ENCODE results near the gene ANO3.

DNA sequence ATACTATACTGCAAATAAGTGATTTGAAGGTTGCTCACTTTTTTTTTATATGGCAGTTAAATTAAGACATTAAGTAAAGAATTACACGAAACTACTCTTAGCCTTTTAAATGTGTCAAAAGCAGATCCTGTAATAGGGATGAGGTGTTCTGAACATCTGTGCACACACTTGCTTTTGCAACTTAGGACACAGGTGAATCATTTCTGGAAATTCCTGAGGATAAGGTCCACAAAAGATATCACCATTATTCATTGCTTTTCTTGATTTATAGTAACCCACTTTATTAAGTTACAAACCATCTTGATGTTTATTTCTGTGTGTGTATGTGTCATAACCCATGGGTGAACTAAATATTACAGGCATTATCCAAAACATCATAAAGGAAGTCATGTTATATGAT lies 334.0 kb downstream of the ANO3 start:
- TF ChIP-seq, protein P1, sequence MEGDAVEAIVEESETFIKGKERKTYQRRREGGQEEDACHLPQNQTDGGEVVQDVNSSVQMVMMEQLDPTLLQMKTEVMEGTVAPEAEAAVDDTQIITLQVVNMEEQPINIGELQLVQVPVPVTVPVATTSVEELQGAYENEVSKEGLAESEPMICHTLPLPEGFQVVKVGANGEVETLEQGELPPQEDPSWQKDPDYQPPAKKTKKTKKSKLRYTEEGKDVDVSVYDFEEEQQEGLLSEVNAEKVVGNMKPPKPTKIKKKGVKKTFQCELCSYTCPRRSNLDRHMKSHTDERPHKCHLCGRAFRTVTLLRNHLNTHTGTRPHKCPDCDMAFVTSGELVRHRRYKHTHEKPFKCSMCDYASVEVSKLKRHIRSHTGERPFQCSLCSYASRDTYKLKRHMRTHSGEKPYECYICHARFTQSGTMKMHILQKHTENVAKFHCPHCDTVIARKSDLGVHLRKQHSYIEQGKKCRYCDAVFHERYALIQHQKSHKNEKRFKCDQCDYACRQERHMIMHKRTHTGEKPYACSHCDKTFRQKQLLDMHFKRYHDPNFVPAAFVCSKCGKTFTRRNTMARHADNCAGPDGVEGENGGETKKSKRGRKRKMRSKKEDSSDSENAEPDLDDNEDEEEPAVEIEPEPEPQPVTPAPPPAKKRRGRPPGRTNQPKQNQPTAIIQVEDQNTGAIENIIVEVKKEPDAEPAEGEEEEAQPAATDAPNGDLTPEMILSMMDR (IDR thresholded peaks at IDR 0.05; ENCODE audit: low read depth, low read length, missing input control) = no peak
- TF ChIP-seq NR2F2 (IDR thresholded peaks at IDR 0.05) = no peak
- TF ChIP-seq MAX (IDR thresholded peaks at IDR 0.05) = no peak
- no peak for TF ChIP-seq FOXA1 (IDR thresholded peaks at IDR 0.05)
- TF ChIP-seq, protein P2, sequence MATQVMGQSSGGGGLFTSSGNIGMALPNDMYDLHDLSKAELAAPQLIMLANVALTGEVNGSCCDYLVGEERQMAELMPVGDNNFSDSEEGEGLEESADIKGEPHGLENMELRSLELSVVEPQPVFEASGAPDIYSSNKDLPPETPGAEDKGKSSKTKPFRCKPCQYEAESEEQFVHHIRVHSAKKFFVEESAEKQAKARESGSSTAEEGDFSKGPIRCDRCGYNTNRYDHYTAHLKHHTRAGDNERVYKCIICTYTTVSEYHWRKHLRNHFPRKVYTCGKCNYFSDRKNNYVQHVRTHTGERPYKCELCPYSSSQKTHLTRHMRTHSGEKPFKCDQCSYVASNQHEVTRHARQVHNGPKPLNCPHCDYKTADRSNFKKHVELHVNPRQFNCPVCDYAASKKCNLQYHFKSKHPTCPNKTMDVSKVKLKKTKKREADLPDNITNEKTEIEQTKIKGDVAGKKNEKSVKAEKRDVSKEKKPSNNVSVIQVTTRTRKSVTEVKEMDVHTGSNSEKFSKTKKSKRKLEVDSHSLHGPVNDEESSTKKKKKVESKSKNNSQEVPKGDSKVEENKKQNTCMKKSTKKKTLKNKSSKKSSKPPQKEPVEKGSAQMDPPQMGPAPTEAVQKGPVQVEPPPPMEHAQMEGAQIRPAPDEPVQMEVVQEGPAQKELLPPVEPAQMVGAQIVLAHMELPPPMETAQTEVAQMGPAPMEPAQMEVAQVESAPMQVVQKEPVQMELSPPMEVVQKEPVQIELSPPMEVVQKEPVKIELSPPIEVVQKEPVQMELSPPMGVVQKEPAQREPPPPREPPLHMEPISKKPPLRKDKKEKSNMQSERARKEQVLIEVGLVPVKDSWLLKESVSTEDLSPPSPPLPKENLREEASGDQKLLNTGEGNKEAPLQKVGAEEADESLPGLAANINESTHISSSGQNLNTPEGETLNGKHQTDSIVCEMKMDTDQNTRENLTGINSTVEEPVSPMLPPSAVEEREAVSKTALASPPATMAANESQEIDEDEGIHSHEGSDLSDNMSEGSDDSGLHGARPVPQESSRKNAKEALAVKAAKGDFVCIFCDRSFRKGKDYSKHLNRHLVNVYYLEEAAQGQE (IDR thresholded peaks at IDR 0.05) = no peak
- TF ChIP-seq HNF4G (IDR thresholded peaks at IDR 0.05) = no peak
- no peak for TF ChIP-seq EGR1 (IDR thresholded peaks at IDR 0.05; ENCODE audit: low read depth in 2 of 2)
